H1 (cell line): ENCODE data around the gene ZNF407. TPM values are rescaled to one million over a fixed set of nuclear protein-coding genes. Genes with fewer than 3 reads are reported as not detected.

Experiments used
- CTCF ChIA-PET: fragments of 300-600 bp; sonication (Branson Sonifier 250); formaldehyde crosslinking; loops from one replicate; lab custom pipeline; 2021; ENCODE audit not compliant: partially characterized antibody; lab: Charles Lee
- POLR2A ChIA-PET: fragments of 300-600 bp; sonication (Branson Sonifier 250); formaldehyde crosslinking; loops from one replicate; lab custom pipeline; 2021; ENCODE audit warnings: inconsistent platforms; ENCODE audit not compliant: partially characterized antibody; lab: Charles Lee
- DNase-seq, 2 experiments: peaks; one replicate each; pipeline versions ENCODE4 v3.0.0 to v3.0.0-alpha.2; 2010 to 2022; ENCODE audit warnings: low spot score in 2 of 2, low read depth in 1 of 2, mixed read lengths in 1 of 2
- FAIRE-seq: peaks from 2 replicates; lab custom pipeline; 2011; peaks lifted over from hg19 to GRCh38; lab: Jason Lieb, UNC
- H2AFZ ChIP-seq: 2 replicates; pipeline ENCODE4 v1.8.1; 2012; ENCODE audit warnings: low read length, inconsistent platforms
- H2AK5ac ChIP-seq: 2 replicates; pipeline ENCODE4 v1.6.1; 2013; ENCODE audit warnings: low read depth, low read length
- H2BK120ac ChIP-seq: replicated peaks from 2 replicates; pipeline ENCODE3; 2013; ENCODE audit warnings: low read depth, low read length, inconsistent platforms
- H2BK12ac ChIP-seq: 2 replicates; pipeline ENCODE4 v1.6.1; 2013; ENCODE audit warnings: low read depth, low read length
- H2BK15ac ChIP-seq: 2 replicates; pipeline ENCODE4 v1.6.1; 2013; ENCODE audit warnings: low read length
- H2BK20ac ChIP-seq: 2 replicates; pipeline ENCODE4 v1.6.1; 2013; ENCODE audit warnings: low read length
- H2BK5ac ChIP-seq: 2 replicates; pipeline ENCODE4 v1.6.1; 2013; ENCODE audit warnings: low read depth, low read length
- H3K14ac ChIP-seq: 2 replicates; pipeline ENCODE4 v1.6.1; 2013; ENCODE audit warnings: inconsistent platforms; ENCODE audit not compliant: insufficient read length
- H3K18ac ChIP-seq: 2 replicates; pipeline ENCODE4 v1.6.1; 2013; ENCODE audit warnings: low read length; ENCODE audit errors: extremely low read depth
- H3K23ac ChIP-seq: 2 replicates; pipeline ENCODE4 v1.6.1; 2013; ENCODE audit warnings: inconsistent platforms; ENCODE audit not compliant: insufficient read length
- H3K23me2 ChIP-seq: 2 replicates; pipeline ENCODE4 v1.6.1; 2013; ENCODE audit warnings: low read depth, low read length
- H3K27ac ChIP-seq: 2 replicates; pipeline ENCODE4 v1.6.1; 2011; ENCODE audit warnings: low read depth, low read length, inconsistent platforms
- H3K27me3 ChIP-seq, 4 experiments: replicated peaks in 1 of 4; 1 replicate in 1 of 4; 2 replicates in 3 of 4; pipeline versions ENCODE4 v1.6.1 to v1.8.1; 2011 to 2013; ENCODE audit warnings: low read length in 3 of 4, mild to moderate bottlenecking in 3 of 4, inconsistent platforms in 2 of 4, mixed read lengths in 2 of 4, moderate library complexity in 1 of 4; ENCODE audit not compliant: control insufficient read depth in 3 of 4, insufficient read depth in 3 of 4; ENCODE audit errors: extremely low read depth in 1 of 4
- H3K36me3 ChIP-seq, 4 experiments: 2 replicates each; pipeline versions ENCODE4 v1.6.1 to v1.8.1; 2011 to 2013; ENCODE audit warnings: mild to moderate bottlenecking in 4 of 4, low read length in 3 of 4, moderate library complexity in 2 of 4, control low read depth in 1 of 4, inconsistent platforms in 1 of 4; ENCODE audit not compliant: insufficient read depth in 4 of 4, control insufficient read depth in 2 of 4
- H3K4ac ChIP-seq: replicated peaks from 2 replicates; pipeline ENCODE3; 2013; ENCODE audit warnings: low read length, low read depth, mixed read lengths, inconsistent platforms; ENCODE audit not compliant: insufficient read length
- H3K4me1 ChIP-seq, 4 experiments: replicated peaks in 1 of 4; 1 replicate in 1 of 4; 2 replicates in 3 of 4; pipeline versions ENCODE4 v1.6.1 to v1.8.1; 2011 to 2013; ENCODE audit warnings: low read length in 3 of 4, inconsistent platforms in 2 of 4, mixed read lengths in 1 of 4; ENCODE audit not compliant: insufficient read depth in 4 of 4, control insufficient read depth in 3 of 4
- H3K4me2 ChIP-seq, 2 experiments: 2 replicates each; pipeline versions ENCODE4 v1.6.1 to v1.8.1; 2011 to 2013; ENCODE audit warnings: low read depth in 2 of 2, low read length in 2 of 2, control low read depth in 1 of 2, inconsistent platforms in 1 of 2, mild to moderate bottlenecking in 1 of 2; ENCODE audit not compliant: insufficient read depth in 1 of 2
- H3K4me3 ChIP-seq, 4 experiments: fragments of 200-600, 300-600 bp in 1 of 4; sonication (generic), shearing (Covaris generic), sonication (Bioruptor Twin) in 1 of 4; 2 replicates each; pipeline versions ENCODE4 v1.5.1 to v1.8.1; 2011 to 2016; ENCODE audit warnings: low read length in 4 of 4, low read depth in 3 of 4, control low read depth in 2 of 4, inconsistent platforms in 2 of 4, mild to moderate bottlenecking in 2 of 4, mixed read lengths in 1 of 4, moderate library complexity in 1 of 4; ENCODE audit not compliant: insufficient read depth in 2 of 4; ENCODE audit errors: extremely low read depth in 1 of 4
- H3K56ac ChIP-seq: replicated peaks from 2 replicates; pipeline ENCODE3; 2013; ENCODE audit warnings: low read depth, mild to moderate bottlenecking, mixed read lengths, low read length, inconsistent platforms; ENCODE audit not compliant: insufficient read length
- H3K79me1 ChIP-seq: 2 replicates; pipeline ENCODE4 v1.6.1; 2013; ENCODE audit warnings: low read depth, low read length, control low read depth
- H3K79me2 ChIP-seq, 2 experiments: 2 replicates each; pipeline versions ENCODE4 v1.6.1 to v1.8.1; 2012 to 2013; ENCODE audit warnings: low read length in 2 of 2, mild to moderate bottlenecking in 2 of 2, inconsistent platforms in 1 of 2; ENCODE audit not compliant: insufficient read depth in 2 of 2, control insufficient read depth in 1 of 2
- H3K9ac ChIP-seq, 4 experiments: replicated peaks in 1 of 4; 1 replicate in 1 of 4; 2 replicates in 3 of 4; pipeline versions ENCODE4 v1.6.1 to v1.8.1; 2011 to 2013; ENCODE audit warnings: low read depth in 3 of 4, low read length in 3 of 4, control low read depth in 2 of 4, mild to moderate bottlenecking in 2 of 4, moderate library complexity in 2 of 4, inconsistent platforms in 1 of 4; ENCODE audit errors: extremely low read depth in 1 of 4
- H3K9me3 ChIP-seq, 2 experiments: 2 replicates each; pipeline versions ENCODE4 v1.6.1 to v1.8.1; 2012 to 2013; ENCODE audit warnings: mild to moderate bottlenecking in 2 of 2, moderate library complexity in 2 of 2, control low read depth in 1 of 2, inconsistent platforms in 1 of 2, low read depth in 1 of 2, low read length in 1 of 2, mixed read lengths in 1 of 2; ENCODE audit not compliant: insufficient read depth in 2 of 2
- H4K20me1 ChIP-seq, 2 experiments: replicated peaks in 1 of 2; 2 replicates each; pipeline versions ENCODE3 to v1.8.1; 2011 to 2013; ENCODE audit warnings: inconsistent platforms in 2 of 2, low read length in 2 of 2, mild to moderate bottlenecking in 1 of 2; ENCODE audit not compliant: insufficient read depth in 2 of 2, control insufficient read depth in 1 of 2
- H4K5ac ChIP-seq: 2 replicates; pipeline ENCODE4 v1.6.1; 2013; ENCODE audit warnings: low read length, low read depth, mixed read lengths, inconsistent platforms; ENCODE audit not compliant: insufficient read length
- H4K8ac ChIP-seq: 2 replicates; pipeline ENCODE4 v1.8.0; 2013; ENCODE audit warnings: mild to moderate bottlenecking, moderate library complexity, low read length, inconsistent platforms; ENCODE audit not compliant: insufficient read depth; ENCODE audit errors: extremely low read depth
- H4K91ac ChIP-seq: replicated peaks from 2 replicates; pipeline ENCODE3; 2013; ENCODE audit warnings: low read length, mixed read lengths, inconsistent platforms; ENCODE audit not compliant: insufficient read length
- BRCA1 ChIP-seq: IDR thresholded peaks from 2 replicates; pipeline ENCODE4 v1.6.1; 2012; ENCODE audit warnings: low read depth, low read length, improper control_type of control experiment
- CHD1 ChIP-seq: IDR thresholded peaks from 2 replicates; pipeline ENCODE4 v1.6.1; 2012; ENCODE audit warnings: low read depth, low read length, improper control_type of control experiment
- EP300 ChIP-seq, 2 experiments: IDR thresholded peaks; 1 replicate in 1 of 2; 2 replicates in 1 of 2; pipeline ENCODE4 v1.6.1; 2011 to 2012; ENCODE audit warnings: low read depth in 2 of 2, low read length in 2 of 2, mild to moderate bottlenecking in 2 of 2, borderline replicate concordance in 1 of 2, inconsistent platforms in 1 of 2, moderate library complexity in 1 of 2
- GTF2F1 ChIP-seq: IDR thresholded peaks from 2 replicates; pipeline ENCODE4 v1.6.1; 2012; ENCODE audit warnings: low read depth, low read length, improper control_type of control experiment, borderline replicate concordance
- KDM4A ChIP-seq: IDR thresholded peaks from one replicate; pipeline ENCODE4 v1.7.1; 2012; ENCODE audit warnings: low read depth, mild to moderate bottlenecking, moderate library complexity, low read length, inconsistent platforms; ENCODE audit not compliant: severe bottlenecking
- RXRA ChIP-seq: IDR thresholded peaks from 2 replicates; pipeline ENCODE4 v1.6.1; 2011; ENCODE audit warnings: low read depth, mild to moderate bottlenecking, low read length, moderate library complexity; ENCODE audit not compliant: insufficient read depth
- SIRT6 ChIP-seq: IDR thresholded peaks from one replicate; pipeline ENCODE4 v1.7.1; 2012; ENCODE audit warnings: low read length, inconsistent platforms
- TAF1 ChIP-seq: IDR thresholded peaks from 2 replicates; pipeline ENCODE4 v1.6.1; 2011; ENCODE audit warnings: mild to moderate bottlenecking, low read depth, low read length
- TAF7 ChIP-seq: optimal IDR thresholded peaks from 2 replicates; pipeline ENCODE3; 2011; ENCODE audit warnings: low read depth, mild to moderate bottlenecking, inconsistent platforms, low read length, moderate library complexity, borderline replicate concordance
- polyA plus RNA-seq, 7 experiments: library from polyadenylated mRNA; depleted of rRNA in 3 of 7; stranded (reverse) in 5 of 7; unstranded in 2 of 7; fragments of >200 nt in 5 of 7; fragments of 200-250 nt in 2 of 7; gene quantifications; 1 replicate in 5 of 7; 2 replicates in 1 of 7; 4 replicates in 1 of 7; pipeline versions ENCODE4 v1.2.1 to v1.2.3, GENCODE V29; 2011 to 2013; ENCODE audit warnings: missing spikeins in 2 of 7, mixed read lengths in 2 of 7
- total RNA-seq: library from RNA; stranded (reverse); fragmentation: NEBNext Ultra II Directional; extraction: Animal tissue kit (Norgen Biotek cat#: 25700); gene quantifications from 2 replicates; pipeline ENCODE4 v1.2.1, GENCODE V29; 2021
- TF ChIP-seq, protein P1 (sequence below): IDR thresholded peaks from 2 replicates; pipeline ENCODE4 v1.6.1; 2012; ENCODE audit warnings: low read length, inconsistent platforms

ZNF407 gene
- total and polyA plus RNA-seq, 2 of the 8 experiments (the other 6 are each of a cell fraction or from before 2014, with no cell fraction given): 1.5 to 6.8 TPM

DNA sequence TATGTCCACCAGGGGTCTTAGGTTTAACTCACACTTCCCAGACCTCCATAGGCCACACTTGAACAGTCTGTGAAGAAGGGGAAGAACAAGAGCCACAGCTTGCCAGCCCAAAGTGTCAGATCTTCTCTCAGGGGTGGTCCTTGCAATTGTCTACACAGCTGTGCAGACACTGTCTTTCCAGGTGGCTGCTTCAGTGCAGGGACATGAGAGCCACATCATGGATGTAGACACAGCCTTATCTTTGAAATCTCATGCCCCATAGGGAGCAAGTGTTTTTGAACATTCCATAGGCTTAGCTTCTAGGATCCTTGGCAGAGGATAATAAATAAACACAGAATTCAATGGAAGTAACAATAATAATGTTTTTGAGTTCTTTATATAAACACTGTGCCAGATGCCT is 6.7 kb downstream of the ZNF407 start:
- H2BK5ac ChIP-seq: no peak overlapping the region
- H3K27me3 ChIP-seq: no peaks in the 10 kb centered on the region
- DNase-seq (no peak), FAIRE-seq (no peak)
- no peak overlapping the region for H3K4ac ChIP-seq
- H3K9ac ChIP-seq: no peak overlapping the region
- no peak overlapping the region for H3K14ac ChIP-seq
- ChIA-PET CTCF (interaction anchor here (1.0 to 1.1 kb wide), 3 partner anchors 22 to 52 kb away, joined by 3 to 4 read pairs (median 3); no protein-coding TSS in a partner anchor), POLR2A (interaction anchor here (0.7 kb wide), 1 partner anchor 193 kb away, joined by 3 read pairs; no protein-coding TSS in a partner anchor)
- no peak overlapping the region for H4K91ac ChIP-seq
- H3K4me1 ChIP-seq: no peaks in the 10 kb centered on the region
- no peak overlapping the region for H2AFZ ChIP-seq
- H3K79me2 ChIP-seq: peaks cover 4 to 24% of the 10 kb centered on the region in 2 experiments; a peak in 3 of 4 replicates
- no peak overlapping the region for H3K4me2 ChIP-seq
- TF ChIP-seq TAF1: no peak
- TF ChIP-seq CHD1: no peak
- no peak for TF ChIP-seq TAF7
- TF ChIP-seq SIRT6: no peak
- no peak for TF ChIP-seq GTF2F1
- TF ChIP-seq, protein P1, sequence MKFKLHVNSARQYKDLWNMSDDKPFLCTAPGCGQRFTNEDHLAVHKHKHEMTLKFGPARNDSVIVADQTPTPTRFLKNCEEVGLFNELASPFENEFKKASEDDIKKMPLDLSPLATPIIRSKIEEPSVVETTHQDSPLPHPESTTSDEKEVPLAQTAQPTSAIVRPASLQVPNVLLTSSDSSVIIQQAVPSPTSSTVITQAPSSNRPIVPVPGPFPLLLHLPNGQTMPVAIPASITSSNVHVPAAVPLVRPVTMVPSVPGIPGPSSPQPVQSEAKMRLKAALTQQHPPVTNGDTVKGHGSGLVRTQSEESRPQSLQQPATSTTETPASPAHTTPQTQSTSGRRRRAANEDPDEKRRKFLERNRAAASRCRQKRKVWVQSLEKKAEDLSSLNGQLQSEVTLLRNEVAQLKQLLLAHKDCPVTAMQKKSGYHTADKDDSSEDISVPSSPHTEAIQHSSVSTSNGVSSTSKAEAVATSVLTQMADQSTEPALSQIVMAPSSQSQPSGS: no peak
- TF ChIP-seq KDM4A: no peak
- no peak for TF ChIP-seq BRCA1
- no peak for TF ChIP-seq EP300 (IDR thresholded peaks at IDR 0.05; ENCODE audit: borderline replicate concordance in 1 of 2, low read depth in 2 of 2, low read length in 2 of 2)
- no peak for TF ChIP-seq RXRA
- no peak overlapping the region for H3K18ac ChIP-seq
- H3K23ac ChIP-seq: no peak overlapping the region
- no peak overlapping the region for H2BK120ac ChIP-seq
- H3K27ac ChIP-seq: no peak overlapping the region
- H3K36me3 ChIP-seq: no peaks in the 10 kb centered on the region
- no peak overlapping the region for H2BK15ac ChIP-seq
- H3K4me3 ChIP-seq: no peak overlapping the region
- H3K9me3 ChIP-seq: no peaks in the 10 kb centered on the region
- no peak overlapping the region for H3K56ac ChIP-seq
- H2AK5ac ChIP-seq: no peak overlapping the region
- H4K20me1 ChIP-seq: peaks cover 0 to 2% of the 10 kb centered on the region in 2 experiments
- peaks cover 3% of the 10 kb centered on the region; the same call in 1 of the 2 replicates for H3K79me1 ChIP-seq
- no peak overlapping the region for H4K5ac ChIP-seq
- H3K23me2 ChIP-seq: no peaks in the 10 kb centered on the region
- H2BK20ac ChIP-seq: no peak overlapping the region
- H2BK12ac ChIP-seq: no peak overlapping the region
- no peak overlapping the region for H4K8ac ChIP-seq
